ENCODE measurements around the gene ZBED4.

GRCh38 chr22:49858827-49859226, 5.2 kb downstream of the ZBED4 start:
- TF ChIP-seq CTCF (IDR thresholded peaks at IDR 0.05; ENCODE audit: low read length) (no peak), EZH2 (optimal IDR thresholded peaks at IDR 0.05; ENCODE audit: low read depth, low read length) (no peak), EZH2phosphoT487 (IDR thresholded peaks at IDR 0.05; ENCODE audit: low read length) (no peak)
